ENCODE results near the gene SLC46A3. TPM values are rescaled to one million over a fixed set of nuclear protein-coding genes. Genes with fewer than 3 reads are reported as not detected.

The SLC46A3 gene
- polyA plus RNA-seq, 1 donor from 2014 or later = 7.4 TPM

GRCh38 chr13:28755546-28755870, 36.7 kb upstream of the SLC46A3 start:
- H2AFZ ChIP-seq (ENCODE audit: low read depth, low read length) = no peak overlapping the region
- H3K4me2 ChIP-seq (ENCODE audit: low read length) = no peak overlapping the region
- no peaks in the 10 kb centered on the region for H3K27me3 ChIP-seq (ENCODE audit: insufficient read depth, low read depth, low read length)
- H3K36me3 ChIP-seq (ENCODE audit: insufficient read depth, low read length) = no peaks in the 10 kb centered on the region
- no peak overlapping the region for H3K9ac ChIP-seq (ENCODE audit: low read length)
- H3K4me3 ChIP-seq (ENCODE audit: low read length) = no peak overlapping the region
- no peaks in the 10 kb centered on the region for H4K20me1 ChIP-seq (ENCODE audit: insufficient read depth)
- no peaks in the 10 kb centered on the region for H3K9me2 ChIP-seq (ENCODE audit: insufficient read depth, low read length)
- H3K27ac ChIP-seq (ENCODE audit: low read length) = no peak overlapping the region
- no peaks in the 10 kb centered on the region for H3K79me2 ChIP-seq (replicated peaks; ENCODE audit: insufficient read depth, low read length)
- peaks cover 4% of the 10 kb centered on the region for H3K9me3 ChIP-seq (ENCODE audit: low read length)
- H3F3A ChIP-seq (ENCODE audit: insufficient read depth, low read length, poor library complexity, severe bottlenecking) = no peaks in the 10 kb centered on the region
- TF ChIP-seq EP300 (conservative IDR thresholded peaks at IDR 0.05; ENCODE audit: poor library complexity, severe bottlenecking) (no peak), REST (IDR thresholded peaks at IDR 0.05; ENCODE audit: borderline replicate concordance) (no peak), MXI1 (conservative IDR thresholded peaks at IDR 0.05; ENCODE audit: poor library complexity, severe bottlenecking) (no peak), RAD21 (conservative IDR thresholded peaks at IDR 0.05) (no peak), CTCF (IDR thresholded peaks at IDR 0.05; ENCODE audit: poor library complexity, severe bottlenecking) (no peak), SMC3 (conservative IDR thresholded peaks at IDR 0.05; ENCODE audit: poor library complexity) (no peak), POLR2AphosphoS5 (IDR thresholded peaks at IDR 0.05) (no peak), TAF1 (IDR thresholded peaks at IDR 0.05; ENCODE audit: low read depth) (no peak), EZH2 (IDR thresholded peaks at IDR 0.05; ENCODE audit: borderline replicate concordance, insufficient read depth, low read length, poor library complexity, severe bottlenecking) (no peak)

- no peak overlapping the region for H3K27ac ChIP-seq (ENCODE audit: low read length)
- H3K36me3 ChIP-seq (ENCODE audit: insufficient read depth, low read length) = no peaks in the 10 kb centered on the region
- H3K4me3 ChIP-seq (ENCODE audit: low read length) = no peak overlapping the region
- no peaks in the 10 kb centered on the region for H4K20me1 ChIP-seq (ENCODE audit: insufficient read depth)
- no peak overlapping the region for H3K4me2 ChIP-seq (ENCODE audit: low read length)
- no peaks in the 10 kb centered on the region for H3K79me2 ChIP-seq (replicated peaks; ENCODE audit: insufficient read depth, low read length)
- H3K9me2 ChIP-seq (ENCODE audit: insufficient read depth, low read length) = no peaks in the 10 kb centered on the region
- TF ChIP-seq REST (IDR thresholded peaks at IDR 0.05; ENCODE audit: borderline replicate concordance) (no peak), RAD21 (conservative IDR thresholded peaks at IDR 0.05) (no peak), EZH2 (IDR thresholded peaks at IDR 0.05; ENCODE audit: borderline replicate concordance, insufficient read depth, low read length, poor library complexity, severe bottlenecking) (no peak), MXI1 (conservative IDR thresholded peaks at IDR 0.05; ENCODE audit: poor library complexity, severe bottlenecking) (no peak), SMC3 (conservative IDR thresholded peaks at IDR 0.05; ENCODE audit: poor library complexity) (no peak), TAF1 (IDR thresholded peaks at IDR 0.05; ENCODE audit: low read depth) (no peak)
- no peak overlapping the region for H2AFZ ChIP-seq (ENCODE audit: low read depth, low read length)
- no peaks in the 10 kb centered on the region for H3F3A ChIP-seq (ENCODE audit: insufficient read depth, low read length, poor library complexity, severe bottlenecking)
- H3K9ac ChIP-seq (ENCODE audit: low read length) = no peak overlapping the region
- H3K9me3 ChIP-seq (ENCODE audit: low read length) = peaks cover 4% of the 10 kb centered on the region
- no peaks in the 10 kb centered on the region for H3K27me3 ChIP-seq (ENCODE audit: insufficient read depth, low read depth, low read length)
Measured at GRCh38 chr13:28754698-28755545, 36.2 kb upstream of the SLC46A3 start.
